EL (cell line): ENCODE results near the gene ZNF407.
A peak's percentile ranks its signal among the peaks of the same experiment; 100 is the strongest.

Experiments
- DNase-seq: peaks from one replicate; pipeline ENCODE4 v3.0.0-alpha.2; 2016

The ZNF407 gene

GRCh38 chr18:75109819-75110218 is 512.1 kb downstream of the ZNF407 start:
- DNase-seq, result no peak

GRCh38 chr18:75110311-75110710 is 512.6 kb downstream of the ZNF407 start:
- DNase-seq, result no peak

GRCh38 chr18:75110846-75111415 is 513.3 kb downstream of the ZNF407 start:
- no peak for DNase-seq

GRCh38 chr18:75111760-75112159 is 514.1 kb downstream of the ZNF407 start:
- peak; percentile 30 for DNase-seq

- DNase-seq, result no peak
These were observed 514.8 kb downstream of the ZNF407 start for GRCh38 chr18:75112186-75113096.

GRCh38 chr18:75113455-75113854 is 515.8 kb downstream of the ZNF407 start:
- no peak for DNase-seq

GRCh38 chr18:75114231-75114764 is 516.6 kb downstream of the ZNF407 start:
- no peak for DNase-seq
